GM12872 (cell line): Measurements from ENCODE around the gene WDR4.

ENCODE experiments used
- TF ChIP-seq, protein P1 (sequence below): IDR thresholded peaks from 3 replicates; pipeline ENCODE4 v1.5.1; 2011; ENCODE audit warnings: low read depth, mild to moderate bottlenecking, low read length, moderate library complexity; ENCODE audit not compliant: insufficient read depth

Gene WDR4

DNA sequence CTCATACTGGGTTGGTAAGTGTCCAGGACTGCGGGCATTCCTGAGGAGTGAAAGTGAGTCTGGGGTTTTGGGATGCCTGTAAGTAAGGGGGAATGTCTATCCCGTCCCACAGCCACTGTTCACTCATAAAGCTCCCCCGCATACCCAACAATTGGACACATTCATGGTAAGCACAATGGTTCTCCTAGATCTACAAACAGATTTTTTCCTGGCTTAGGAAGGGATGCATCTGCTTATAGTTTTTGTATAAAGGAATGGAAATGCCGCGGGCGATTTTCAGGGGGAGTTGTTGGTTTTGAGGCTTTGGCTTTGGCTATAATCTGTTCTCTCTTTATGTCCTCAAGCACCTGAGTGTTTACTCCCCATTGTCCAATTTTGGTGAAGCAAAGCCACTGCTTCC is 39.0 kb upstream of the WDR4 start:
- TF ChIP-seq, protein P1, sequence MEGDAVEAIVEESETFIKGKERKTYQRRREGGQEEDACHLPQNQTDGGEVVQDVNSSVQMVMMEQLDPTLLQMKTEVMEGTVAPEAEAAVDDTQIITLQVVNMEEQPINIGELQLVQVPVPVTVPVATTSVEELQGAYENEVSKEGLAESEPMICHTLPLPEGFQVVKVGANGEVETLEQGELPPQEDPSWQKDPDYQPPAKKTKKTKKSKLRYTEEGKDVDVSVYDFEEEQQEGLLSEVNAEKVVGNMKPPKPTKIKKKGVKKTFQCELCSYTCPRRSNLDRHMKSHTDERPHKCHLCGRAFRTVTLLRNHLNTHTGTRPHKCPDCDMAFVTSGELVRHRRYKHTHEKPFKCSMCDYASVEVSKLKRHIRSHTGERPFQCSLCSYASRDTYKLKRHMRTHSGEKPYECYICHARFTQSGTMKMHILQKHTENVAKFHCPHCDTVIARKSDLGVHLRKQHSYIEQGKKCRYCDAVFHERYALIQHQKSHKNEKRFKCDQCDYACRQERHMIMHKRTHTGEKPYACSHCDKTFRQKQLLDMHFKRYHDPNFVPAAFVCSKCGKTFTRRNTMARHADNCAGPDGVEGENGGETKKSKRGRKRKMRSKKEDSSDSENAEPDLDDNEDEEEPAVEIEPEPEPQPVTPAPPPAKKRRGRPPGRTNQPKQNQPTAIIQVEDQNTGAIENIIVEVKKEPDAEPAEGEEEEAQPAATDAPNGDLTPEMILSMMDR: no peak

DNA sequence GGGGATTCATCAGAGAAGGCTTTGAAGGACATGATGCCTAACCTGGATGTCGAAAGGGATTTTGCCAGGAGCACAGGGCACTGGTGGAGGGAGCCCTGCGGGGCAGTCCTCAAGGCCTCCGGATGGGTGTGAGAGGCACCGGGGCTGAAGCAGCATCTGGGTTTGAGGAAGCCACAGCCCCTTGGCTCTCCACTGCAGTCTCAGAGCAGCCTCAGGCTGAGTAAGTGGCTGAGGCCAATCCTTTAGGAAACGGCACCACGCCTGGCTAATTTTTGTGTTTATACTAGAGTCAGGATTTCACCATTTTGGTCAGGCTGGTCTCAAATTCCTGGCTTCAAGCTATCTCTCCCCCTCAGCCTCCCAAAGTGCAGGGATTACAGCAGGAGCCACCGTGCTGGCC is 34.1 kb upstream of the WDR4 start:
- TF ChIP-seq, protein P1: no peak

DNA sequence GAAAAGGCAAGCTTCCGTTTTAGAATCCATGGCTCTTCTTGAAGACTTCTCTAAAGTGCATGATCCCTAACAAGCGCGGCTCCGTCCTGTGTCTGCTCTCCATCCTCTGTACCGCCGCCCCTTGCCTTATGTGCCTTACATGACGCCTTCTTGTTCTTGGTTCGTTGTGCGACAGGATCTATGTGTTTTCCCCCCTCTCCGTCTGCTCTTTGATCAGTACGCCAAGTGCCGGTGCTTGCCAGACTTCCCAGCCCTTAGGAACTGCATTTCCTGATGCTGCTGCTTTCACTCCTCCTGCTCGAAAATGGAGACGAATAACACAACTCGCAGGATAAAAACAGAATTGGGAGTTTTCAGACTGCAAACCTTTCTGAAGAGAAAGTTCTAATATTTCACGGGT is 26.9 kb upstream of the WDR4 start:
- TF ChIP-seq, protein P1: no peak

DNA sequence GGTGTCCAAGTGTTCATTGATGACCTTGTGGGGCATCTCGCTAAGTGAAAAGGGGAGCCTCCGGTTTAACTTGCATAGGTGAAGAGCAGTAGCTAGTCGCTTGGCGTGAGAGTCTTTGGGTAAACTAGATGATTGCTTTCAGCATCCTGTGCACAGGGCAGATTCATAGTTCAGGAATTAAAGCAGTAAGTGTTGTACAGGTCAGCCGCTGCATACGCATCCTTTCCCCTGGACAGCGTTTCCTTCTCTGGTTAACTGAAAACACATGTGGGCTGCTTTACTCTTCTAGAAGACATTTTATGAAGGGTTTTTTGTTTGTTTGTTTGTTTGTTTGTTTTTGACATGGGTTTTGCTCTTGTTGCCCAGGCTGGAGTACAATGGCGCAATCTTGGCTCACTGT is 25.9 kb upstream of the WDR4 start:
- TF ChIP-seq, protein P1: no peak

DNA sequence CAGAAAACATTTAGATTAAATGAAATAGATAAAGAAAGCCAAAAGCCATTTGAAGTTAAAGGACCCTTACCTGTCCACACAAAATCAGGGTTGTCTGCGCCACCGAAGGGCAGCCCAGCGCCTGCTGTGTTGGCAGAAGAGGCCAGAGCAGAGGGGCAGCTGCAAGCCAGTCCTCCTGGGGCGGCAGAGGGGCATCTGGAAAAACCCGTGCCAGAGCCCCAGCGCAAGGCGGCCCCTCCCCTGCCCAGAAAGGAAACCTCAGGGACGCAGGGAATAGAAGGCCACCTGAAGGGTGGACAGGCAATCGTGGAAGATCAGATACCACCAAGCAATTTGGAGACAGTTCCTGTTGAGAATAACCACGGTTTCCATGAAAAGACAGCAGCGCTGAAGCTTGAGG is 24.5 kb upstream of the WDR4 start:
- TF ChIP-seq, protein P1: no peak

DNA sequence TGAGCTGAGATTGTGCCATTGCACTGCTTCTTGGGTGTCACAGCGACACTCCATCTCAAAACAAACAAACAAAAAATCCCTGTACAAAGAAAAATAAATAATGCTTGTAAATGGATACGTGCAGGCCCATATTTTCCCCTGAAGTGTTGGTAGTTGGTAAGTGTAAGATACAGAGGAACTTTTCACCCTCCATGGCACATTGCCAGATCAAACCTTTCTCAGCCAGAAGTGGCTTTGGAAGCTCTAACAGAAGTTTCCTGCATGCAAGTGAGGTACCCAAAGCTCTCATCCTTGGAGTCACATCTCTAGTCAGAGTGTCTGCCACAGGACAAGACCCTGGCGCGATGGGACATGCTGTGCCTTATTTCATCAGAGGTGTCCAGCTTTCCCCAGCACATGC is 21.1 kb upstream of the WDR4 start:
- TF ChIP-seq, protein P1: no peak

DNA sequence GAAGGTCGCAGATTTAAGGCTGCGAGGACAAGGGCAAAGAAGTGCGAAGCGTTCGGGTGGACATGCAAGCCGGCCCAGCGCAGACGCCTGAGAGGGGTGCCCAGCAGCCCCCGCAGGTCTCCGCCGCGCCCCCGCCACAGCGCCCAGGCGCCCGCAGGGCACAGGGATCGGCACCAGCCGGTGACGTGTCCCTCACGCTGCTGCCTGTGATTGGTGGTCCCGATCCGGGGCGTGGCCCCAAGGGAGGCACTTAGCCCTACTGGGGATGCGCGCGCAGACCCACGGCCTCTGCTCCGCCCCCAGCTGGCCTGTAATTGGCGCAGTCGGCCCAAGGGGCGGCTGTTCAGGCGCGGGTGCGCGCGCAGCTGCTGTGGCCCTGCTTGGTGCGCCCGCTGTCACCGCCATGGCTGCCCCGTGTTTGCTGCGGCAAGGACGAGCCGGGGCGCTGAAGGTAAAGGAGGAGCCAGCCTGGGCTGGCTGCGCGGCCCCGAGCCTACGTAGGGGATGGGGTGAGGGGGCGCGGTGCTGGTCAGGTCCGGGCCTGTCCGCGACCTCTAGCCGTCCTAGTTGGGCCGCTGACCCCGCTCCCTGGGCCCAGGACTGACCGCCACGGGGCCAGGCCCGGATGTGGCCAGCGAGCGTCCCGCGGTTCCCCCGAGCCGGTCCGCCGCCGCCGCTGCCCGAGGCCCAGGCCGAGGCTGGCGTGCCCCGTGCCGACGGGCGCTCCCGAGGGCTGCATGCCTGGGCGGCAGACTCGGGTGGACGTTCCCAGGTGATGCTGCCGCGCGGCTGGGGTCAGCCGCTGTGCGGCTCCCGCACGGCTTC is 13.8 kb upstream of the WDR4 start, which contains the start of gene NDUFV3:
NDUFV3 (plus strand) TSS at position 379 of the 825 bp plus-strand sequence; CDS start at position 404, 25 bp downstream.
- TF ChIP-seq, protein P1: no peak
